Endodermal cell (in vitro differentiated cells): ENCODE measurements around the gene HIGD1C. TPM values are rescaled to one million over a fixed set of nuclear protein-coding genes. Genes with fewer than 3 reads are reported as not detected.

Experiments used
- DNase-seq: peaks from one replicate; pipeline ENCODE4 v3.0.0-alpha.2; 2017
- H3K27ac ChIP-seq: 2 replicates; pipeline ENCODE4 v1.5.1; 2013; ENCODE audit warnings: mild to moderate bottlenecking, low read depth, low read length, moderate library complexity
- H3K27me3 ChIP-seq: 2 replicates; pipeline ENCODE4 v1.6.1; 2013; ENCODE audit warnings: mild to moderate bottlenecking, low read length, moderate library complexity; ENCODE audit not compliant: insufficient read depth, control insufficient read depth, poor library complexity, severe bottlenecking
- H3K36me3 ChIP-seq: 2 replicates; pipeline ENCODE4 v1.7.0; 2013; ENCODE audit warnings: mild to moderate bottlenecking, low read length, moderate library complexity; ENCODE audit not compliant: control insufficient read depth, insufficient read depth
- H3K4me1 ChIP-seq: one replicate; pipeline ENCODE4 v1.7.0; 2013; ENCODE audit warnings: low read length; ENCODE audit not compliant: control insufficient read depth, insufficient read depth
- H3K4me3 ChIP-seq: 2 replicates; pipeline ENCODE4 v1.5.1; 2013; ENCODE audit warnings: mild to moderate bottlenecking, low read length, moderate library complexity
- H3K9ac ChIP-seq: 2 replicates; pipeline ENCODE4 v1.6.1; 2013; ENCODE audit warnings: mild to moderate bottlenecking, low read length, moderate library complexity; ENCODE audit not compliant: poor library complexity, severe bottlenecking; ENCODE audit errors: extremely low read depth
- H3K9me3 ChIP-seq: 2 replicates; pipeline ENCODE4 v1.6.1; 2013; ENCODE audit warnings: mild to moderate bottlenecking, low read length, moderate library complexity; ENCODE audit not compliant: control insufficient read depth
- H3K27ac Mint-ChIP-seq: 2 replicates; pipeline ENCODE4 v1.8.0; 2020; ENCODE audit warnings: mixed read lengths
- H3K27me3 Mint-ChIP-seq: 2 replicates; pipeline ENCODE4 v1.8.0; 2021; ENCODE audit warnings: mild to moderate bottlenecking, mixed read lengths; ENCODE audit not compliant: insufficient read depth
- H3K36me3 Mint-ChIP-seq: 2 replicates; pipeline ENCODE4 v1.8.0; 2020; ENCODE audit warnings: low read depth, mixed read lengths
- H3K4me1 Mint-ChIP-seq: 2 replicates; pipeline ENCODE4 v1.8.0; 2020; ENCODE audit warnings: mixed read lengths
- H3K4me3 Mint-ChIP-seq: 2 replicates; pipeline ENCODE4 v1.8.0; 2020; ENCODE audit warnings: mild to moderate bottlenecking, moderate library complexity, mixed read lengths
- H3K9me3 Mint-ChIP-seq: 2 replicates; pipeline ENCODE4 v1.8.0; 2020; ENCODE audit warnings: mild to moderate bottlenecking, mixed read lengths
- CTCF ChIP-seq: fragments of 200-600 bp; sonication (generic); conservative IDR thresholded peaks from 2 replicates; pipeline ENCODE4 v1.5.0; 2021; ENCODE audit warnings: antibody characterized with exemption, mild to moderate bottlenecking
- WGBS, 2 experiments: methylation state at CpG; one replicate each; pipeline versions ENCODE4 v1.1.5 to v1.1.7; 2013; ENCODE audit warnings: missing lambda C conversion rate in 2 of 2, mixed read lengths in 1 of 2; ENCODE audit not compliant: insufficient coverage in 1 of 2, insufficient read length in 1 of 2; 5-methylcytosine and 5-hydroxymethylcytosine counted together
- total RNA-seq, 2 donors: library from RNA; stranded (reverse); fragmentation: NEBNext Ultra II Directional in 1 of 2; extraction: Animal tissue kit (Norgen Biotek cat#: 25700) in 1 of 2; gene quantifications; 2 replicates in 1 of 2; 3 replicates in 1 of 2; pipeline ENCODE4 v1.2.1, GENCODE V29; 2021

HIGD1C gene
- total RNA-seq, 2 donors from 2014 or later, result not detected

GRCh38 chr12:50988871-50989270 is 36.5 kb downstream of the HIGD1C start:
- 92 to 94% methylated on average over 5 of the region's 5 CpGs for WGBS, 2 experiments
- peaks cover 3% of the 10 kb centered on the region for H3K4me1 Mint-ChIP-seq
- no peak overlapping the region for H3K27ac Mint-ChIP-seq
- Histone ChIP-seq H3K27me3 (no peaks in the 10 kb centered on the region), H3K4me3 (no peak overlapping the region), H3K27ac (no peak overlapping the region), H3K9me3 (no peaks in the 10 kb centered on the region), H3K4me1 (no peaks in the 10 kb centered on the region), H3K9ac (no peak overlapping the region), H3K36me3 (peaks cover 68% of the 10 kb centered on the region)
- H3K27me3 Mint-ChIP-seq, result no peaks in the 10 kb centered on the region
- no peak for DNase-seq
- H3K9me3 Mint-ChIP-seq, result no peaks in the 10 kb centered on the region
- TF ChIP-seq CTCF, result no peak
- H3K36me3 Mint-ChIP-seq, result peaks cover 53% of the 10 kb centered on the region
- H3K4me3 Mint-ChIP-seq, result no peak overlapping the region

- Mint-ChIP-seq H3K36me3 (peaks cover 65% of the 10 kb centered on the region), H3K9me3 (no peaks in the 10 kb centered on the region)
Observed at GRCh38 chr12:50990147-50990727, 37.9 kb downstream of the HIGD1C start.

DNA sequence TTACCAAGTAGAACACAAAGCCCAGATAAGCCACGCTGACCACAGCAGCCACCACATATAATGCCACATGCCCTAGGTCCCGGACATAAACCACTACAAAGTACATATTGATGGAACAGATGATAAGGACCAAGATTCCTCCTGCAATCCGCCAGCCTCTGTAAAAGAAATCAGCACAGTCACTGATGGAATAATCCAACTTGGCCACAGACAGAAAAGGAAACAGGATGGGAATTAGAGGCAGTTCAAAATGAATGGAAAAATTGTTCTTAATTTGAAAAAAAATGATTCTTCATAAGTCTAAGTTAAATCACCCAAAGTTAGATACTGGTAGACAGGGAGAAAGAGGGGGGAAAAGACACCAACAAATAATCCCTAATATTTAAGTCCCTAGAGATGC is 38.4 kb downstream of the HIGD1C start:
- H3K27ac Mint-ChIP-seq, result no peak overlapping the region
- H3K9ac ChIP-seq, result no peak overlapping the region
- no peak overlapping the region for H3K4me3 ChIP-seq
- no peaks in the 10 kb centered on the region for H3K9me3 ChIP-seq
- peaks cover 3% of the 10 kb centered on the region for H3K4me1 Mint-ChIP-seq
- WGBS, 2 experiments, result 94 to 100% methylated on average over 1 to 3 of the region's 3 CpGs
- no peak for TF ChIP-seq CTCF
- no peak for DNase-seq
- no peaks in the 10 kb centered on the region for H3K9me3 Mint-ChIP-seq
- no peaks in the 10 kb centered on the region for H3K27me3 Mint-ChIP-seq
- peaks cover 75% of the 10 kb centered on the region for H3K36me3 ChIP-seq
- no peak overlapping the region for H3K4me3 Mint-ChIP-seq
- H3K27me3 ChIP-seq, result no peaks in the 10 kb centered on the region
- H3K36me3 Mint-ChIP-seq, result peaks cover 71% of the 10 kb centered on the region
- no peaks in the 10 kb centered on the region for H3K4me1 ChIP-seq
- H3K27ac ChIP-seq, result no peak overlapping the region

More at GRCh38 chr12:50990147-50990727, 37.9 kb downstream of the HIGD1C start:
- no peak for DNase-seq
- no peak overlapping the region for H3K4me3 ChIP-seq
- no peaks in the 10 kb centered on the region for H3K4me1 ChIP-seq
- H3K9ac ChIP-seq, result no peak overlapping the region
- peaks cover 75% of the 10 kb centered on the region for H3K36me3 ChIP-seq
- Mint-ChIP-seq H3K4me3 (no peak overlapping the region), H3K27ac (no peak overlapping the region), H3K27me3 (no peaks in the 10 kb centered on the region), H3K4me1 (peaks cover 3% of the 10 kb centered on the region)
- no peak for TF ChIP-seq CTCF
- H3K27ac ChIP-seq, result no peak overlapping the region
- WGBS, 2 experiments, result 95% methylated on average over 4 of the region's 4 CpGs; no CpG with 5 or more reads in 1 of the 2 experiments
- H3K9me3 ChIP-seq, result no peaks in the 10 kb centered on the region
- no peaks in the 10 kb centered on the region for H3K27me3 ChIP-seq
